ENCODE results near the gene HEBP2. TPM values are rescaled to one million over a fixed set of nuclear protein-coding genes. Genes with fewer than 3 reads are reported as not detected.

HEBP2 gene
- total and polyA plus RNA-seq, 2 donors (not counting 3 experiments of a cell fraction or from before 2014, with no cell fraction given), result 22.5 to 75.3 TPM

- Histone ChIP-seq H3K9me1 (replicated peaks; ENCODE audit: control insufficient read depth, extremely low read depth, insufficient read depth, low read length) (no peaks in the 10 kb centered on the region), H3K36me3 (ENCODE audit: control insufficient read depth in 2 of 2, extremely low read depth in 1 of 2, insufficient read depth in 2 of 2, low read length in 2 of 2) (peaks cover 6 to 15% of the 10 kb centered on the region in 2 experiments), H3K27me3 (ENCODE audit: control insufficient read depth in 2 of 2, insufficient read depth in 2 of 2, low read length in 2 of 2) (no peaks in the 10 kb centered on the region), H3K4me3 (replicated peaks in 1 of 3; ENCODE audit: insufficient read depth in 1 of 3, low read depth in 1 of 3, low read length in 3 of 3) (peak overlapping the region; percentile 51 to 78 (median 76)), H3K4me1 (ENCODE audit: control insufficient read depth, extremely low read depth, insufficient read depth, low read length) (peaks cover 15% of the 10 kb centered on the region), H3K9me3 (replicated peaks; ENCODE audit: control insufficient read depth, insufficient read depth, low read length) (no peaks in the 10 kb centered on the region), H3K27ac (ENCODE audit: insufficient read depth, low read depth, low read length) (peak overlapping the region; percentile 76), H4K20me1 (replicated peaks; ENCODE audit: control insufficient read depth, extremely low read depth, insufficient read depth, low read length) (no peaks in the 10 kb centered on the region), H2AFZ (ENCODE audit: low read depth, low read length) (peak overlapping the region; percentile 92), H3K9ac (replicated peaks; ENCODE audit: extremely low read depth, insufficient read depth, low read length) (peak overlapping the region; percentile 80), H3K79me2 (ENCODE audit: control insufficient read depth, insufficient read depth, low read length) (peaks cover 6% of the 10 kb centered on the region), H3K4me2 (ENCODE audit: insufficient read depth, low read length) (peak overlapping the region; percentile 95)
- dilution Hi-C loops (cut with MboI; ENCODE audit: extremely low pct_ligation_motif_present, low sequenced_read_pairs) (no loop called here), intact Hi-C loops (cut with micrococcal nuclease) (loop anchor here (1.0 to 5.0 kb wide), 7 partner anchors 32 to 289 kb away; partner anchors contain the start of gene ARFGEF3)
- ChIA-PET POLR2A (interaction anchor here (0.5 kb wide), 2 partner anchors 18 to 369 kb away, joined by 5 read pairs; partner anchors contain the start of gene CCDC28A), CTCF (interaction anchor here (0.8 to 5.2 kb wide), 10 partner anchors 25 to 401 kb away, joined by 3 to 50 read pairs (median 4); no protein-coding TSS in a partner anchor)
- no peak for TF ChIP-seq EZH2 (IDR thresholded peaks at IDR 0.05; ENCODE audit: borderline replicate concordance, low read depth, low read length, severe bottlenecking)
- no peak for TF ChIP-seq GATA2 (IDR thresholded peaks at IDR 0.05; ENCODE audit: insufficient read depth, insufficient read length, low read depth, low read length)
- no peak for TF ChIP-seq JUN (IDR thresholded peaks at IDR 0.05; ENCODE audit: borderline replicate concordance, insufficient read depth, insufficient read length, low read depth)
- no peak for TF ChIP-seq POLR2A (IDR thresholded peaks at IDR 0.05; ENCODE audit: low read depth, low read length)
- FAIRE-seq, result peak; percentile 77
- TSS peak; percentile 29 for BruUV-seq (replicated peaks)
- peak; percentile 29 for DNase-seq (ENCODE audit: low read depth, low spot score)
Measured at GRCh38 chr6:138404666-138405337, 779 bp downstream of the HEBP2 start.

DNA sequence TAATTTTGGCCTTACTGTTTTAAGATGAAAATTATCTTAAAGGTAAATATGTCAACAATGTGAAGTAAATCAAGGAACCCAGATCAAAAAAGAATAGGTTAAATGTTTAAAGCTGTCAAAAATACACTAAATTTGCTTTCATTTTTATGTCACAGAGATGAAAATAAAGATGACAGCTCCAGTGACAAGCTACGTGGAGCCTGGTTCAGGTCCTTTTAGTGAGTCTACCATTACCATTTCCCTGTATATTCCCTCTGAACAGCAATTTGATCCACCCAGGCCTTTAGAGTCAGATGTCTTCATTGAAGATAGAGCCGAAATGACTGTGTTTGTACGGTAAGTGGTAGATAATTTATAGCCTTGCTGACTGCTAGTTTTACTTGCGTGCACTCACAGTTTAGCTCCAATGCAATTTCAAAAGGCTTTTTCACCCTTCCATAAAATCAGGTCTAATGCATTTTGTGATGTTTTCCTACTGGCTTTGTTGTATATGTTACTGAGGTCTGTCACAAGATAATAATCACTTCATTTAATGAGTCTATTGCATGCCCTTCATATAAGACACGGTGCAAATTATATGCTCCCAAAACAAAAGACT is 1.9 kb downstream of the HEBP2 start:
- POLR2A ChIA-PET, result interaction anchor here (0.5 kb wide), 1 partner anchor 209 kb away, joined by 4 read pairs; no protein-coding TSS in a partner anchor

More for the DNA sequence above, 1.9 kb downstream of the HEBP2 start:
- intact Hi-C loops (cut with micrococcal nuclease), result loop anchor here (2.0 to 5.0 kb wide), 5 partner anchors 33 to 251 kb away; partner anchors contain the start of gene ARFGEF3
- H4K20me1 ChIP-seq (replicated peaks; ENCODE audit: control insufficient read depth, extremely low read depth, insufficient read depth, low read length), result no peaks in the 10 kb centered on the region
- no peaks in the 10 kb centered on the region for H3K9me1 ChIP-seq (replicated peaks; ENCODE audit: control insufficient read depth, extremely low read depth, insufficient read depth, low read length)
- no peaks in the 10 kb centered on the region for H3K9me3 ChIP-seq (replicated peaks; ENCODE audit: control insufficient read depth, insufficient read depth, low read length)
- H3K27ac ChIP-seq (ENCODE audit: insufficient read depth, low read depth, low read length), result no peak overlapping the region
- peaks cover 26% of the 10 kb centered on the region for H3K4me1 ChIP-seq (ENCODE audit: control insufficient read depth, extremely low read depth, insufficient read depth, low read length)
- H3K36me3 ChIP-seq (ENCODE audit: control insufficient read depth in 2 of 2, extremely low read depth in 1 of 2, insufficient read depth in 2 of 2, low read length in 2 of 2), result peaks cover 10 to 15% of the 10 kb centered on the region in 2 experiments
- CTCF ChIA-PET, result interaction anchor here (1.6 to 5.2 kb wide), 4 partner anchors 59 to 290 kb away, joined by 4 to 50 read pairs (median 6); no protein-coding TSS in a partner anchor
- H2AFZ ChIP-seq (ENCODE audit: low read depth, low read length), result no peak overlapping the region
- H3K4me2 ChIP-seq (ENCODE audit: insufficient read depth, low read length), result peak overlapping the region; percentile 95
- H3K9ac ChIP-seq (replicated peaks; ENCODE audit: extremely low read depth, insufficient read depth, low read length), result no peak overlapping the region
- no peak for TF ChIP-seq JUN (IDR thresholded peaks at IDR 0.05; ENCODE audit: borderline replicate concordance, insufficient read depth, insufficient read length, low read depth)
- TF ChIP-seq, protein P1, sequence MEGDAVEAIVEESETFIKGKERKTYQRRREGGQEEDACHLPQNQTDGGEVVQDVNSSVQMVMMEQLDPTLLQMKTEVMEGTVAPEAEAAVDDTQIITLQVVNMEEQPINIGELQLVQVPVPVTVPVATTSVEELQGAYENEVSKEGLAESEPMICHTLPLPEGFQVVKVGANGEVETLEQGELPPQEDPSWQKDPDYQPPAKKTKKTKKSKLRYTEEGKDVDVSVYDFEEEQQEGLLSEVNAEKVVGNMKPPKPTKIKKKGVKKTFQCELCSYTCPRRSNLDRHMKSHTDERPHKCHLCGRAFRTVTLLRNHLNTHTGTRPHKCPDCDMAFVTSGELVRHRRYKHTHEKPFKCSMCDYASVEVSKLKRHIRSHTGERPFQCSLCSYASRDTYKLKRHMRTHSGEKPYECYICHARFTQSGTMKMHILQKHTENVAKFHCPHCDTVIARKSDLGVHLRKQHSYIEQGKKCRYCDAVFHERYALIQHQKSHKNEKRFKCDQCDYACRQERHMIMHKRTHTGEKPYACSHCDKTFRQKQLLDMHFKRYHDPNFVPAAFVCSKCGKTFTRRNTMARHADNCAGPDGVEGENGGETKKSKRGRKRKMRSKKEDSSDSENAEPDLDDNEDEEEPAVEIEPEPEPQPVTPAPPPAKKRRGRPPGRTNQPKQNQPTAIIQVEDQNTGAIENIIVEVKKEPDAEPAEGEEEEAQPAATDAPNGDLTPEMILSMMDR (IDR thresholded peaks at IDR 0.05; ENCODE audit: extremely low read depth in 1 of 2, insufficient read depth in 1 of 2, low read depth in 1 of 2, low read length in 2 of 2), result no peak
- no peak for TF ChIP-seq FOS (IDR thresholded peaks at IDR 0.05; ENCODE audit: borderline replicate concordance, insufficient read depth, low read length)
- TF ChIP-seq, protein P2, sequence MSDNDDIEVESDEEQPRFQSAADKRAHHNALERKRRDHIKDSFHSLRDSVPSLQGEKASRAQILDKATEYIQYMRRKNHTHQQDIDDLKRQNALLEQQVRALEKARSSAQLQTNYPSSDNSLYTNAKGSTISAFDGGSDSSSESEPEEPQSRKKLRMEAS (IDR thresholded peaks at IDR 0.05; ENCODE audit: insufficient read depth, insufficient read length), result no peak
- TF ChIP-seq GATA2 (IDR thresholded peaks at IDR 0.05; ENCODE audit: insufficient read depth, insufficient read length, low read depth, low read length), result no peak
- TF ChIP-seq MYC (IDR thresholded peaks at IDR 0.05; ENCODE audit: low read depth, low read length), result no peak
- no peak for TF ChIP-seq POLR2A (IDR thresholded peaks at IDR 0.05; ENCODE audit: low read depth, low read length)
- no peak for TF ChIP-seq POLR2AphosphoS5 (IDR thresholded peaks at IDR 0.05; ENCODE audit: insufficient read depth, low read depth, low read length)
- no peak for TF ChIP-seq EZH2 (IDR thresholded peaks at IDR 0.05; ENCODE audit: borderline replicate concordance, low read depth, low read length, severe bottlenecking)
- H3K79me2 ChIP-seq (ENCODE audit: control insufficient read depth, insufficient read depth, low read length), result peaks cover 6% of the 10 kb centered on the region
- DNase-seq (ENCODE audit: low read depth, low spot score) (no peak), FAIRE-seq (peak; percentile 24)
- H3K4me3 ChIP-seq (replicated peaks in 1 of 3; ENCODE audit: insufficient read depth in 1 of 3, low read depth in 1 of 3, low read length in 3 of 3), result peak overlapping the region in 1 of 3 experiments; percentile 76
- dilution Hi-C loops (cut with MboI; ENCODE audit: extremely low pct_ligation_motif_present, low sequenced_read_pairs), result no loop called here
- BruUV-seq (replicated peaks), result no TSS peak
- H3K27me3 ChIP-seq (ENCODE audit: control insufficient read depth in 2 of 2, insufficient read depth in 2 of 2, low read length in 2 of 2), result no peaks in the 10 kb centered on the region

Measured in endothelial cell of umbilical vein (primary cell).